Mesendoderm (in vitro differentiated cells): Measurements from ENCODE around the gene PCSK7. TPM values are rescaled to one million over a fixed set of nuclear protein-coding genes. Genes with fewer than 3 reads are reported as not detected.

Experiments
- small RNA-seq: library from polyadenylated mRNA; stranded (forward); fragments of <200 nt; extraction: miRNeasy Mini kit (QIAGEN cat#:217004); gene quantifications from one replicate; pipeline ENCODE3, GENCODE V24; 2013; ENCODE audit not compliant: insufficient read depth

Gene PCSK7

Small RNA genes lying within 50 kb of the gene (small RNA-seq; reads per million reads assigned to genes)
- not detected for gene RF00564
